ENCODE data around the gene LSM7.
A peak's percentile ranks its signal among the peaks of the same experiment; 100 is the strongest.
"Not testable (repeated sequence)": the region's sequence is repeated elsewhere in the genome, so short reads cannot be mapped to it uniquely, and the experiment has no call there.

Gene LSM7

DNA sequence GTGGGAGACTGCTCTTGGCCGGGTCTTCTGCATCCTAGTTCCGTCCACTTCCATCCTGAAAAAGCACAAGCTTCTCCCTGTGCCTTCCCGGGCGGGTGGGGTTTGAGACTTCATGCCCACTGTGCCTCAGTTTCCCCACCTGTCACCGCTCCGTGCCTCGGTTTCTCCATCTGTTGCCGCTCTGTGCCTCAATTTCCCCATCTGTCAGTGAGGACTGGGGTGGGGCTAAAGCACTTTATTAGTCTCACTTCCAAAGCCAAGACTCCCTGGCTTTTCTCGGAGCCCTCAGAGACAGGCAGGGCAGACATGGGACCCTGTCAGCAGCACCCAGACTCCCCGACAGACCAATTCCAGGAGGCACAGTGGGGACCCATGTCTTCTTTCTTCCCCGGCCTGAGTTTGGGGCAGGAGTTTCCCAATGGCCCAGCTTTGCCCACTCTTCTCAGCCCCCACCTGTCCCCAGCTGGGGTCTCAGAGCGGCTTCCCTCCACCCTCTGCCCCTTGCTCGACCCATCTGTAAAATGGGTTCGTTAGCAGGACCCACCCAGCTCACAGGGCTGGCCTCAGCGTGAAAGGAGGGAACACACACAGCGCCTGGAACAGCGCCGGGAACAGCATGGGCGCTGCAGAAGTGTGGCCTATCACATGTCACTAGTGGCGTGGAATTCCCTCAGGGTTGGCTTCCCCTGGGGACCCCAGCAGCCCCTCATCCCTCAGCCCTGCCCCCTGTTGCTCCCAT, 41.8 kb downstream of the LSM7 start:
- Histone ChIP-seq H3K36me3 (ENCODE audit: control insufficient read depth, insufficient read depth, low read length) (no peaks in the 10 kb centered on the region), H3K27ac (ENCODE audit: insufficient read depth, low read length, poor library complexity, severe bottlenecking) (no peak overlapping the region), H3K9me3 (ENCODE audit: control insufficient read depth, low read length) (no peaks in the 10 kb centered on the region), H3K4me3 (ENCODE audit: insufficient read depth, low read depth, low read length, poor library complexity, severe bottlenecking) (no peak overlapping the region), H3K27me3 (replicated peaks; ENCODE audit: control insufficient read depth, insufficient read depth, low read length, poor library complexity, severe bottlenecking) (no peaks in the 10 kb centered on the region), H3K4me1 (ENCODE audit: control insufficient read depth, insufficient read depth, low read length, poor library complexity, severe bottlenecking) (peaks cover 27% of the 10 kb centered on the region)
- DNase-seq = no peak

- Histone ChIP-seq H3K9me3 (ENCODE audit: control insufficient read depth, low read length) (no peaks in the 10 kb centered on the region), H3K27me3 (replicated peaks; ENCODE audit: control insufficient read depth, insufficient read depth, low read length, poor library complexity, severe bottlenecking) (no peaks in the 10 kb centered on the region), H3K36me3 (ENCODE audit: control insufficient read depth, insufficient read depth, low read length) (no peaks in the 10 kb centered on the region), H3K4me1 (ENCODE audit: control insufficient read depth, insufficient read depth, low read length, poor library complexity, severe bottlenecking) (peaks cover 12% of the 10 kb centered on the region), H3K4me3 (ENCODE audit: insufficient read depth, low read depth, low read length, poor library complexity, severe bottlenecking) (no peak overlapping the region), H3K27ac (ENCODE audit: insufficient read depth, low read length, poor library complexity, severe bottlenecking) (no peak overlapping the region)
- no peak for DNase-seq
Observed at GRCh38 chr19:2283835-2284507, 44.4 kb downstream of the LSM7 start.

DNA sequence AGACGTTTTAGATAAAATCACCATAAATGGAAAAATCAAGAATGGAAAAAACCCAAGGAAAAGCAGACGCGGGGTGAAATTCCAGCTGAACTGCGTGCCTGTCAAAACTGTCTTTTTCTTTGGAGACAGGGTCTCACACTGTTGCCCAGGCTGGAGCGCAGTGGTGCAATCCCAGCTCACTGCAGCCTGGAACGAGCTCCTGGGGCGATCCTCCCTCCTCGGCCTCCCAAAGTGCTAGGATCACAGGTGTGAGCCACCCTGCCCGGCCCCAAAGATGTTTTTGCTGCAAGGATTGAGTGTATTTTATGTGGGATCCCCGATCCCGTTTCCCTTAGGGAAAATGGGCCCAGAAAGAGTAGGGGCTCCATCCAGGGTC, 45.5 kb downstream of the LSM7 start:
- H3K36me3 ChIP-seq (ENCODE audit: control insufficient read depth, insufficient read depth, low read length) = no peaks in the 10 kb centered on the region
- H3K4me3 ChIP-seq (ENCODE audit: insufficient read depth, low read depth, low read length, poor library complexity, severe bottlenecking) = no peak overlapping the region
- H3K27me3 ChIP-seq (replicated peaks; ENCODE audit: control insufficient read depth, insufficient read depth, low read length, poor library complexity, severe bottlenecking) = no peaks in the 10 kb centered on the region
- DNase-seq = no peak
- peaks cover 8% of the 10 kb centered on the region for H3K4me1 ChIP-seq (ENCODE audit: control insufficient read depth, insufficient read depth, low read length, poor library complexity, severe bottlenecking)
- H3K27ac ChIP-seq (ENCODE audit: insufficient read depth, low read length, poor library complexity, severe bottlenecking) = no peak overlapping the region
- H3K9me3 ChIP-seq (ENCODE audit: control insufficient read depth, low read length) = no peaks in the 10 kb centered on the region

- Histone ChIP-seq H3K9me3 (ENCODE audit: control insufficient read depth, low read length) (no peaks in the 10 kb centered on the region), H3K4me3 (ENCODE audit: insufficient read depth, low read depth, low read length, poor library complexity, severe bottlenecking) (peak within 1 kb of the TSS; percentile 15), H3K36me3 (ENCODE audit: control insufficient read depth, insufficient read depth, low read length) (no peaks in the 10 kb centered on the region), H3K27ac (ENCODE audit: insufficient read depth, low read length, poor library complexity, severe bottlenecking) (no peak within 1 kb of the TSS), H3K4me1 (ENCODE audit: control insufficient read depth, insufficient read depth, low read length, poor library complexity, severe bottlenecking) (peaks cover 8% of the 10 kb centered on the region), H3K27me3 (replicated peaks; ENCODE audit: control insufficient read depth, insufficient read depth, low read length, poor library complexity, severe bottlenecking) (no peaks in the 10 kb centered on the region)
- DNase-seq = no peak
Observed at GRCh38 chr19:2282062-2282861, 46.1 kb downstream of the LSM7 start, which contains the start of gene PEAK3. TSS of gene PEAK3 (minus strand) at chr19:2282175. CDS start at chr19:2280931, 1,244 bp downstream.

DNA sequence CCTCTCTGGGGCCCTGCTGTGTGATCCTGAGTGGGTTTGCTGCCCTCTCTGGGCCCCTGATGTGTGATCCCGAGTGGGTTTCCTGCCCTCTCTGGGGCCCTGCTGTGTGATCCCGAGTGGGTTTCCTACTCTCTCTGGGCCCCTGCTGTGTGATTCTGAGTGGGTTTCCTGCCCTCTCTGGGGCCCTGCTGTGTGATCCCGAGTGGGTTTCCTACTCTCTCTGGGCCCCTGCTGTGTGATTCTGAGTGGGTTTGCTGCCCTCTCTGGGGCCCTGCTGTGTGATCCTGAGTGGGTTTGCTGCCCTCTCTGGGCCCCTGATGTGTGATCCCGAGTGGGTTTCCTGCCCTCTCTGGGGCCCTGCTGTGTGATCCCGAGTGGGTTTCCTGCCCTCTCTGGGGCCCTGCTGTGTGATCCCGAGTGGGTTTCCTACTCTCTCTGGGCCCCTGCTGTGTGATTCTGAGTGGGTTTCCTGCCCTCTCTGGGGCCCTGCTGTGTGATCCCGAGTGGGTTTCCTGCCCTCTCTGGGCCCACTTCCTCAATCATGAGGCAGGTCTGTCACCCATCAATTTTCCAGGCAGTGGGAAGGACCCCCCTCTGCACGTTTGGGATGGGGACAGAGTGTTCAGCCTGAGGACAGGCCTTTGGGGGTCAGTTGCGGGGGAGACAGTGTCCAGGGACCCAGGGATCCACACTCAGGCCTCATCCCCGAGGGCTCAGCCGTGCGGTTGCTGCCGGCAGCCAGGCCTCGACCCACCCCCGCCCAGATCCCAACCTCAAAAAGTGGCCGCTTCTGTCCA, 46.9 kb downstream of the LSM7 start:
- not testable (repeated sequence) for H3K27ac ChIP-seq (ENCODE audit: insufficient read depth, low read length, poor library complexity, severe bottlenecking); DNase-seq; H3K36me3 ChIP-seq (ENCODE audit: control insufficient read depth, insufficient read depth, low read length); H3K27me3 ChIP-seq (replicated peaks; ENCODE audit: control insufficient read depth, insufficient read depth, low read length, poor library complexity, severe bottlenecking); H3K9me3 ChIP-seq (ENCODE audit: control insufficient read depth, low read length); H3K4me1 ChIP-seq (ENCODE audit: control insufficient read depth, insufficient read depth, low read length, poor library complexity, severe bottlenecking)
- peak overlapping the region; percentile 15 for H3K4me3 ChIP-seq (ENCODE audit: insufficient read depth, low read depth, low read length, poor library complexity, severe bottlenecking)

DNA sequence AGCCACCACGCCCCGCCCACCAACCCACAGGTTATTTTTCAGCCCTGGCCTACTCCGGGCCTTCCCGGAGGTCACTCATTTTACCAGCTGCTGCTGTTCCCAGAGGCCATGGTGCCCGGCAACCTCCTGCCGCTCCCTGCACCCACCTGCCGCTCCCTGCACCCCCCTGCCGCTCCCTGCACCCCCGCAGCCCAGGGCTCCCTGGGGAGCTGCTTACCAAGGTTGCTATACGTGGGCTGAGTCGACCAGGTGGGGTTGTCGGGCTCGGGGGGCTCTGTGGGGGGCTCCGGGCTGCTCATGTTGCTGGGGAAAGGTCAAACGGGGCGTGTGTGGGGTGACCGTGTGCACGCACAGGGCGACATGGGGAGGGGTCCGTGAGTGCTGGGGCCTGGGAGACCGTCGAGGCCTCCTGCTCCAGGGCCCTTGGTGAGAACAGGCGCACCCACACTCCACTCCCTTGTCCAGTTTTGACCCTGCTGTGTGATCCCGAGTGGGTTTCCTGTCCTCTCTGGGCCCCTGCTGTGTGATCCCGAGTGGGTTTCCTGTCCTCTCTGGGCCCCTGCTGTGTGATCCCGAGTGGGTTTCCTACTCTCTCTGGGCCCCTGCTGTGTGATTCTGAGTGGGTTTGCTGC, 47.6 kb downstream of the LSM7 start:
- H3K27ac ChIP-seq (ENCODE audit: insufficient read depth, low read length, poor library complexity, severe bottlenecking) = no peak overlapping the region
- H3K4me1 ChIP-seq (ENCODE audit: control insufficient read depth, insufficient read depth, low read length, poor library complexity, severe bottlenecking) = peaks cover 8% of the 10 kb centered on the region
- no peak for DNase-seq
- no peaks in the 10 kb centered on the region for H3K9me3 ChIP-seq (ENCODE audit: control insufficient read depth, low read length)
- peaks cover 4% of the 10 kb centered on the region for H3K36me3 ChIP-seq (ENCODE audit: control insufficient read depth, insufficient read depth, low read length)
- no peak overlapping the region for H3K4me3 ChIP-seq (ENCODE audit: insufficient read depth, low read depth, low read length, poor library complexity, severe bottlenecking)
- H3K27me3 ChIP-seq (replicated peaks; ENCODE audit: control insufficient read depth, insufficient read depth, low read length, poor library complexity, severe bottlenecking) = no peaks in the 10 kb centered on the region

DNA sequence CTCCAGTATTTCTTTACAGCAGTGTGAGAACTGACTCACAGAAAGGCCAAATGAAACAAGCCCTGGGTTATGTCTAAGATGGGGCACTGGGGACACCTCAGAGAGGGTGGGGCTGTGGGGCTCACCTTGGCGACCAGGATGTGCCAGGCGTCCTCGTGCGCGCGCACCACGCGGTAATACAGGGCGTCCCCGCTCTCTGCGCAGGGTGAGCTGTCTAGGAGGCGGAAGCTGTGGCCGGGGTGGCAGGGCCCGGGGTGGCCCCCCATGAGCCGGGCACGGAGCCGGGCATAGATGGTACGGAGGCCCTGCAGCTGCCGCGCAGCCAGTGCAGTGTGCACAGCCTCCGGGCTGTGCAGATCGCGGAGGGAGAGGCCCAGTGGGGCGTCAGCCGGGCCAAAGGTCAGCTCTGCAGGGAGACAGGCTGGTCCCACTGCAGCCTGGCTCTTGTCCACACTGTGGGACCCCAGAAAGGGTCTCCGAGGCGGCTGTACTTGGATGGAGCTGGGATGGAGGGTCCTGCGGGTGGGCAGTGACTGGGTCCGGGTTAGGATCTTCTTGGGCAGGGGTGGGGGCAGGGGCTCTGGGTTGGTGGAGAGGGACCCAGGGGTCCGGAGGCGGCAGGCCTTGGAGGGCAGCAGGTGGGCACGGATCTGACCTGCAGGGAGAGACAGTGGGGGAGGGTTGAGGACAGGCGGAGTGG, 49.8 kb downstream of the LSM7 start:
- no peak overlapping the region for H3K27ac ChIP-seq (ENCODE audit: insufficient read depth, low read length, poor library complexity, severe bottlenecking)

GRCh38 chr19:2277138-2277537, 51.2 kb downstream of the LSM7 start:
- DNase-seq = no peak
- H3K4me3 ChIP-seq (ENCODE audit: insufficient read depth, low read depth, low read length, poor library complexity, severe bottlenecking) = no peak overlapping the region
- H3K27me3 ChIP-seq (replicated peaks; ENCODE audit: control insufficient read depth, insufficient read depth, low read length, poor library complexity, severe bottlenecking) = no peaks in the 10 kb centered on the region
- peaks cover 26% of the 10 kb centered on the region for H3K4me1 ChIP-seq (ENCODE audit: control insufficient read depth, insufficient read depth, low read length, poor library complexity, severe bottlenecking)
- H3K9me3 ChIP-seq (ENCODE audit: control insufficient read depth, low read length) = no peaks in the 10 kb centered on the region
- H3K27ac ChIP-seq (ENCODE audit: insufficient read depth, low read length, poor library complexity, severe bottlenecking) = no peak overlapping the region
- peaks cover 13% of the 10 kb centered on the region for H3K36me3 ChIP-seq (ENCODE audit: control insufficient read depth, insufficient read depth, low read length)

More for the DNA sequence above, 49.8 kb downstream of the LSM7 start:
- Histone ChIP-seq H3K36me3 (ENCODE audit: control insufficient read depth, insufficient read depth, low read length) (peaks cover 4% of the 10 kb centered on the region), H3K27me3 (replicated peaks; ENCODE audit: control insufficient read depth, insufficient read depth, low read length, poor library complexity, severe bottlenecking) (no peaks in the 10 kb centered on the region), H3K4me1 (ENCODE audit: control insufficient read depth, insufficient read depth, low read length, poor library complexity, severe bottlenecking) (peaks cover 17% of the 10 kb centered on the region), H3K4me3 (ENCODE audit: insufficient read depth, low read depth, low read length, poor library complexity, severe bottlenecking) (no peak overlapping the region), H3K9me3 (ENCODE audit: control insufficient read depth, low read length) (no peaks in the 10 kb centered on the region)
- DNase-seq = no peak
